GM12872 (cell line): ENCODE data around the gene ZNF3.

Source experiments
- TF ChIP-seq, protein P1 (sequence below): IDR thresholded peaks from 3 replicates; pipeline ENCODE4 v1.5.1; 2011; ENCODE audit warnings: low read depth, mild to moderate bottlenecking, low read length, moderate library complexity; ENCODE audit not compliant: insufficient read depth

Gene ZNF3

DNA sequence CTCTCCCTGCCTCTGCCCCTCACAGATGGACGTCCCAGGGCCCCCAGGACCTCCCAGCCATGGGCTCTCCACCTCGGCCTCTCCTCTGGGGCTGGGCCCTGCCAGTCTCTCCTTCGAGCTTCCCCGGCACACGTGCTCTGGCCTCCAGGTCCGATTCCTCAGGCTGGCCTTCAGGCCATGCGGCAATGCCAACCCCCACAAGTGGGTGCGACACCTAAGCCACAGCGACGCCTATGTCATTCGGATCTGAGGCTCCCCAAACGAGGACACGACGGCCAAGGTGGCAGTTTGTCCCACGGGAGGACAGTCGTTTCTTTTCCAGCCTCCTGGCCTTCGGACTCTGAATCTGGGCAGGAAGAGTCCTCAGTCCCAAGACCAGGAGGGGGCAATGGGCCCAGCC, 25.1 kb upstream of the ZNF3 start:
- TF ChIP-seq, protein P1, sequence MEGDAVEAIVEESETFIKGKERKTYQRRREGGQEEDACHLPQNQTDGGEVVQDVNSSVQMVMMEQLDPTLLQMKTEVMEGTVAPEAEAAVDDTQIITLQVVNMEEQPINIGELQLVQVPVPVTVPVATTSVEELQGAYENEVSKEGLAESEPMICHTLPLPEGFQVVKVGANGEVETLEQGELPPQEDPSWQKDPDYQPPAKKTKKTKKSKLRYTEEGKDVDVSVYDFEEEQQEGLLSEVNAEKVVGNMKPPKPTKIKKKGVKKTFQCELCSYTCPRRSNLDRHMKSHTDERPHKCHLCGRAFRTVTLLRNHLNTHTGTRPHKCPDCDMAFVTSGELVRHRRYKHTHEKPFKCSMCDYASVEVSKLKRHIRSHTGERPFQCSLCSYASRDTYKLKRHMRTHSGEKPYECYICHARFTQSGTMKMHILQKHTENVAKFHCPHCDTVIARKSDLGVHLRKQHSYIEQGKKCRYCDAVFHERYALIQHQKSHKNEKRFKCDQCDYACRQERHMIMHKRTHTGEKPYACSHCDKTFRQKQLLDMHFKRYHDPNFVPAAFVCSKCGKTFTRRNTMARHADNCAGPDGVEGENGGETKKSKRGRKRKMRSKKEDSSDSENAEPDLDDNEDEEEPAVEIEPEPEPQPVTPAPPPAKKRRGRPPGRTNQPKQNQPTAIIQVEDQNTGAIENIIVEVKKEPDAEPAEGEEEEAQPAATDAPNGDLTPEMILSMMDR: no peak

- TF ChIP-seq, protein P1: no peak
These were observed 24.0 kb upstream of the ZNF3 start for GRCh38 chr7:100105534-100105933.

- TF ChIP-seq, protein P1: no peak
These were observed 21.7 kb upstream of the ZNF3 start for GRCh38 chr7:100102950-100103840.

GRCh38 chr7:100101016-100101862, 19.7 kb upstream of the ZNF3 start, which contains the start of the genes AP4M1 and MCM7:
AP4M1 (plus strand) TSS chr7:100101643; CDS start chr7:100101715, 72 bp downstream.
MCM7 (minus strand) TSS chr7:100101397; CDS start chr7:100101294, 103 bp downstream.
- TF ChIP-seq, protein P1: no peak

DNA sequence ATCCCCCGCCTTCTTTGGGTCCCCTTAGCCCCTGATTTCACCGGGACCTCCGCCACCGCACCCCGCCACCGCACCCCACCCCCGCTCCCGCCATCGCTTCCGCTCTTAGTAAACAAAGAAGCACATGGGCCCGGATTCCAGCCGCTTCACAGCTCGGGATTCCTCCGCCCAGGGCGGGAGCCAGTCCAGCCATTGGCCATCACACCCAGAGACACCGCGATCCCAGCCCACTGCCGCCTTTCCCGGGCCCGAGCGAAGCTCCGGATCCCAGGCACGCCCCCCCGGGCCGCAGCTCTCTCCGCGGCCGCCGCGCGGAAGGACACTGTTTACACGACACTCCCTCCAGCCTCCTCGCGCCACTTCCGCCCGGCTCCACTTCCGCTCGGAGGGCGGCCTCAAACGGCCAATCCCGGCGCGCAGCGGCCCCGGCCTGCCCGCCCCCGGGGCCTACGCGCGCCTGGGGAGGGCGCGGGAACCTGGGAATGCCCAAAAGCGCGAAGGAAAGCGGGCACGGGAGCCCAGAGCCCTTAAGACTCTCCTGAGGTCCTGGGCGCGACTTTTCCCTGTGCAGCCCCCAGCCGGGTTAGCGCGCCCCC, 19.0 kb upstream of the ZNF3 start:
- TF ChIP-seq, protein P1: no peak

DNA sequence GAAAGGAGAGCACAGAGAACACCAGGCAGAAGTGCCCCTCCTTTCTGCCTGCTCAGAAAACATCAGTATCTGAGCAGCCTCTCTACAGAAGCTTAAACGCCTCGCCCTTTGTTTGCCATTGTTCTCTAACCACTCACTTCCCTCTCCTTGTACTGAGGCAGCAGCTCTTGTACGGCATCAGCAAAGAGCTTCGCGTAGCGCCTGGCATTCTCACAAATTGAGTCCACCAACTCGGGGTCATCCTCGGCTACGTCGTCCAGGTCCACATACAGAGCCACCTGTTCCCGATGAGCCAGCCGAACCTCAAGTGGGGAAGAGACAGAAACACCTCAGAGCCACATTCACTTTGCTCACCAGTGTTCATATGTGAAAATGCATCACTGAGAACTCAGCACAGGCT, 17.9 kb upstream of the ZNF3 start:
- TF ChIP-seq, protein P1: no peak

GRCh38 chr7:100098913-100099312, 17.4 kb upstream of the ZNF3 start:
- TF ChIP-seq, protein P1: no peak
